Fibroblast of mammary gland (primary cell): ENCODE results near the gene PKDREJ.

ENCODE experiments used
- DNase-seq: peaks from one replicate; pipeline ENCODE4 v3.0.0-alpha.2; 2010; ENCODE audit warnings: low read depth
- H3K4me3 ChIP-seq: 2 replicates; pipeline ENCODE4 v1.5.1; 2011; ENCODE audit warnings: low read depth, mild to moderate bottlenecking, low read length, moderate library complexity; ENCODE audit not compliant: control insufficient read depth
- TF ChIP-seq, protein P1 (sequence below): conservative IDR thresholded peaks from 2 replicates; pipeline ENCODE4 v1.5.1; 2011; ENCODE audit warnings: low read depth, low read length, inconsistent platforms; ENCODE audit not compliant: control insufficient read depth, insufficient read depth

Gene PKDREJ

DNA sequence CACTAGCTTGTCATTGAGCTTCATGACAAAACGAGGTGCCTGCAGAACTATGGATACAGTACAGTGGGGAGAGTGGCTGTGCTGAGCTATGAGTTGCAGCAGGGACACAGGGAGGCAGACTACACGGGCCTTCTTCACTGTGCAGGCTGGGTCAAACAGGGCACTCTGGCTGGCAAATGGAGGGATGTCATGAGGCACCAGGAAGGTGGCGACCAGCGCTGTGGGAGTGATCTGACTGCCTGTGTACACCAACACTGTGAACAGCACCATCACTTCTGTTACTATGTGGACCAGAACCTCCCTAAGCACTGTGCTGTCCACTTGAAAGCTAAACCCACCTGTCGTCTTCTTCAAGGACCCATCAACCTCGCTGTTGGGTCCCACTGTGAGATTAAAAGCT, 3.1 kb downstream of the PKDREJ start:
- TF ChIP-seq, protein P1, sequence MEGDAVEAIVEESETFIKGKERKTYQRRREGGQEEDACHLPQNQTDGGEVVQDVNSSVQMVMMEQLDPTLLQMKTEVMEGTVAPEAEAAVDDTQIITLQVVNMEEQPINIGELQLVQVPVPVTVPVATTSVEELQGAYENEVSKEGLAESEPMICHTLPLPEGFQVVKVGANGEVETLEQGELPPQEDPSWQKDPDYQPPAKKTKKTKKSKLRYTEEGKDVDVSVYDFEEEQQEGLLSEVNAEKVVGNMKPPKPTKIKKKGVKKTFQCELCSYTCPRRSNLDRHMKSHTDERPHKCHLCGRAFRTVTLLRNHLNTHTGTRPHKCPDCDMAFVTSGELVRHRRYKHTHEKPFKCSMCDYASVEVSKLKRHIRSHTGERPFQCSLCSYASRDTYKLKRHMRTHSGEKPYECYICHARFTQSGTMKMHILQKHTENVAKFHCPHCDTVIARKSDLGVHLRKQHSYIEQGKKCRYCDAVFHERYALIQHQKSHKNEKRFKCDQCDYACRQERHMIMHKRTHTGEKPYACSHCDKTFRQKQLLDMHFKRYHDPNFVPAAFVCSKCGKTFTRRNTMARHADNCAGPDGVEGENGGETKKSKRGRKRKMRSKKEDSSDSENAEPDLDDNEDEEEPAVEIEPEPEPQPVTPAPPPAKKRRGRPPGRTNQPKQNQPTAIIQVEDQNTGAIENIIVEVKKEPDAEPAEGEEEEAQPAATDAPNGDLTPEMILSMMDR = no peak
- DNase-seq = no peak
- H3K4me3 ChIP-seq = no peak overlapping the region

DNA sequence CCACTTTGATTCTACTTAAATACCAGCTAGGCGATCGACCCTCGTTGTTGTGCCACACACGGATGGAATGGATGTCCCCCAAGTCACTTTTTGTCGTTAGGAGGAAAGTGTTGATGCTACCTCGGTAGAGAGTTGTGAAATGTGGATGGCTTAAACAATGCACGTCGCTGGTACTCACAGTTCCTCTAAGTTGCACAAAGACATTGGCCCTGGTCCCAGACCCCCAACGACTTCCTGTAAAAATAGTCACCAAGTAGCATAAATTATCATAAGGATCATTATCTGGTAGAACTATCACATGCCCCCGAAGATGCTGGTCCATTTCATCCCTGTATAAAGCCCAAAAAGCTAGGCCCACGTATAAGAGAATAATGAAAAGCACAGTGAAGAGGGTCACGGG, 3.8 kb downstream of the PKDREJ start:
- TF ChIP-seq, protein P1 = no peak
- H3K4me3 ChIP-seq = no peak overlapping the region
- no peak for DNase-seq

DNA sequence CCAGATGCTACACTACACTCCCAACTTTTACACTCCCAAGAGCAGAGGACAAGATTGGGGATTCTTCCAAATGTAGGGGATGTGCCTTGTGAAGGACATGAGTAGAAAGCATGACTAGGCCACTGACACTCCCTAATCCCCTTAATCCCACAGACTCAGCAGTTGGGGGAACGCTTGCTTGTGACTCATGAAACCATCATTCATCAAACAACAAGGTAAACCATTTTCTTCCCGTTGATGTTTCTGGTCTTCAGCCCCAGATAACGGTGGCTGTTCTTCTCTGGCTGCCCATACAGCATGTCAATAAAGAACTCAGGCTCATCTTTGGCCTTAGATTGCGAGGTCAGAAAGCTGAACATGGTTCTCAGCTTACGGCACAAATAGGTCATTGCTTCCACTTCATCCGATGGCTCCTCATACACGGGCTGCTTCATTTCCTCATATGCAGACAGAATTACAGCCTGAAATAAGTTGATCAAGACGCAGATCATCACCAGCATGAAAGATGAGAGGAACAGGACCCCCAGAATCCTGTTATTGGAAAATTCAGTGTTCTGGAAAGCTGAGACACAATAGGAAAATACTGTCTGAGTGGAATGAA, 6.7 kb downstream of the PKDREJ start:
- peak; percentile 82 for DNase-seq
- TF ChIP-seq, protein P1 = no peak
- H3K4me3 ChIP-seq = no peak overlapping the region

DNA sequence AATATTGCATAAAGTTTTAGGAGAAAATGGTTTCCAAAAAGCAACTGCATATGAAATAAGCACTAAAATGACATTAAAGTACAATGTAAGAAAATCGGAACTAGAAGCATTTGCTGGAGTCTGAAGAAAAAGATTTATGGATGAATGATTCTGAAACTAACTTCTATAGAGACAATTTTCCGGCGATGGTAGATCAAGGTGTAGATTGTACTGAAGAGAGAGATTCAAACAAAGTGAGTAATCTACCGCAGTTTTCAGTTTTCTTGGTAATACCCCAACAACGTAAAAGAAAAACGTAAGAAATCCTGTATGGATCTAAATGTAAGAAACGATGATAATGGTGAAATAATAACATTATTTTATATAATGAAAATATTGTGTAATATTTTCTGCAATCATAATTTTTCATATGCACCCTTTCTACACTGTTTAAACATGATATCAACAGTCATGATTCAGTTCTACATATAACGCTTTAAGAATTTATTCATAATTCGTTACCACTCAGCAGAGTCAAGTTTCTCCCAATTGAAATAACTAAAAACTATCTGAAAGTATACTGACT, 11.2 kb downstream of the PKDREJ start:
- H3K4me3 ChIP-seq = no peak overlapping the region
- TF ChIP-seq, protein P1 = no peak
- DNase-seq = no peak

DNA sequence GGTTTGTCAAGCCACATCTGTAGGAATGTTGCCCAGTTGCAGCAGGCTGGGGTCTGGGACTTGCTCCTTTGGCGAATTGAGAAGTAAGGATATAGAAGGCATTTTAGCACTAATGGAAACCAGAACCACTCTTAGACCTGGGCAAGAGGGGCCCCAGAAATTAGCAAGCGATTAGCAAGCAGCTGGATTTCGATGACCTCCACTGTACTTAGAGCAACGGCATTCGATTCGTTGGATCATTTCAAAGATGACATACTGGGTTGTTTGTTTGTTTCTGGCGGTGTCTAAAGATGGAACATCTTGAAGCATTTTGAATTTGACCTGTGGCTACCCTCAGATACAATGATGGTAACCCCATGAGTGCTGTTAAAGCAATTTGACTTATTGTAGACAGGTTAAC, 11.9 kb downstream of the PKDREJ start:
- peak; percentile 27 for DNase-seq
- peak overlapping the region; percentile 75 for H3K4me3 ChIP-seq
- TF ChIP-seq, protein P1 = no peak

DNA sequence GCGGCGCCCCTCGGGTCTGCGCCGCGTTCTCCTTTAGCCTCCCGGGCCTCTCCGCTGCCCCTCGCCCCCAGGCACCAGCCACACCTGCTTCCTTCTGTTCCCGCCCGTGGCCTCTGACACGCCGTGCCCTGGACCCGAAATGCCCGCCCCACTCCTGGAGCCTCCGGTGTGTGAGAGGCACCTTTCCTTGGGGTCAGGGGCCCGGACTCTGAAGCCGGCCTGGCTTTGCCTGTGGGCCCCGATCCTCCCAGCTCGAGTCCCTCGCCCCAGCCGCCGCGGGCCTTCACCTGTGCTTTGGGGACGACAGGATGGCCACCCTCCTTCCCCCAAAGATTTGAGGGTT, 12.4 kb downstream of the PKDREJ start:
- H3K4me3 ChIP-seq = peak overlapping the region; percentile 75
- DNase-seq = no peak
- TF ChIP-seq, protein P1 = no peak
